Suprapubic skin (tissue), 3 donors: ENCODE data around the gene DMGDH.

ENCODE experiments used
- EP300 ChIP-seq: sonication (generic); formaldehyde crosslinking; IDR thresholded peaks from one replicate; pipeline ENCODE4 v1.6.1; 2017; ENCODE audit warnings: antibody characterized with exemption
- POLR2A ChIP-seq, 2 donors: fragments of 450-650 bp; IDR thresholded peaks; one replicate each; pipeline ENCODE4 v1.6.1; 2017; ENCODE audit warnings: antibody characterized with exemption in 2 of 2, mild to moderate bottlenecking in 2 of 2, moderate library complexity in 2 of 2
- TF ChIP-seq, protein P1 (sequence below), 2 donors: fragments of 200-600 bp in 1 of 2; fragments of 450-650 bp in 1 of 2; sonication (generic) in 1 of 2; IDR thresholded peaks; one replicate each; pipeline ENCODE4 v1.5.1; 2016 to 2019; ENCODE audit warnings: antibody characterized with exemption in 2 of 2, mild to moderate bottlenecking in 1 of 2, moderate library complexity in 1 of 2

DNA sequence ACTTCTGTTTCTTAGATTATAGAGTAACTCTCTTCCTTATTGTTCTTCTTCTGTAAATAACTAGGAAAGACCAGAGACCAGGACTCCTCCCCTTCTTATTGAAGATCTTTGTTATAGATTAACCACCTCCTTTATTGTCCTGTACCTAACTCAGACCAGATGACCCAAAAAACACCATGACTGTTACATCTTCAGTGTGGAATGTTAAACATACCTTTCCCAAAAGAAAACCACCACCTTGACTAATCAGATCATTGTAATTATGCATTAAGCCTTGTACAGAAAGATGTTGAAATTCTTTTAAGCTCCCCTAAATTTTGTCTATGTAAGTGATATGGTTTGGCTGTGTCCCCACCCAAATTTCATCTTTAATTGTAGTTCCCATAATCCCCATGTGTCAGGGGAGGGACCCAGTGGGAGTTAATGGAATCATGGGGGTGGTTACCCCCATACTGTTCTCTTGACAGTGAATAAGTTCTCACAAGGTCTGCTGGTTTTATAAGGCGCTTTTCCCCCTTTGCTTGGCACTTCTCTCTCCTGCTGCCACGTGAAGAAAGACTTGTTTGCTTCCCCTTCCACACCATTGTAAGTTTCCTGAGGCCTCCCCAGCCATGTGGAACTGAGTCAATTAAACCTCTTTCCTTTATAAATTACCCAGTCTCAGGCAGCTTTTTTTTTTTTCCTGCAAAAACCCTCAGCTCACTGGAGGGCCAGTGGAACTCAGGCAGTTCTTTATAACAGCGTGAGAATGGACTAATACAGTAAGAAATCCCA is 110.6 kb downstream of the DMGDH start:
- TF ChIP-seq, protein P1, sequence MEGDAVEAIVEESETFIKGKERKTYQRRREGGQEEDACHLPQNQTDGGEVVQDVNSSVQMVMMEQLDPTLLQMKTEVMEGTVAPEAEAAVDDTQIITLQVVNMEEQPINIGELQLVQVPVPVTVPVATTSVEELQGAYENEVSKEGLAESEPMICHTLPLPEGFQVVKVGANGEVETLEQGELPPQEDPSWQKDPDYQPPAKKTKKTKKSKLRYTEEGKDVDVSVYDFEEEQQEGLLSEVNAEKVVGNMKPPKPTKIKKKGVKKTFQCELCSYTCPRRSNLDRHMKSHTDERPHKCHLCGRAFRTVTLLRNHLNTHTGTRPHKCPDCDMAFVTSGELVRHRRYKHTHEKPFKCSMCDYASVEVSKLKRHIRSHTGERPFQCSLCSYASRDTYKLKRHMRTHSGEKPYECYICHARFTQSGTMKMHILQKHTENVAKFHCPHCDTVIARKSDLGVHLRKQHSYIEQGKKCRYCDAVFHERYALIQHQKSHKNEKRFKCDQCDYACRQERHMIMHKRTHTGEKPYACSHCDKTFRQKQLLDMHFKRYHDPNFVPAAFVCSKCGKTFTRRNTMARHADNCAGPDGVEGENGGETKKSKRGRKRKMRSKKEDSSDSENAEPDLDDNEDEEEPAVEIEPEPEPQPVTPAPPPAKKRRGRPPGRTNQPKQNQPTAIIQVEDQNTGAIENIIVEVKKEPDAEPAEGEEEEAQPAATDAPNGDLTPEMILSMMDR (IDR thresholded peaks at IDR 0.05): no peak
- TF ChIP-seq POLR2A (IDR thresholded peaks at IDR 0.05) (no peak), EP300 (no peak)
